Activated T-helper 1 cell treated with Interleukin-2 at 50 U/mL for 16 hours (primary cell): ENCODE measurements around the gene AP4B1.

ENCODE experiments used
- DNase-seq: peaks from one replicate; pipeline ENCODE4 v3.0.0-alpha.2; 2020; ENCODE audit warnings: low read depth

The AP4B1 gene

DNA sequence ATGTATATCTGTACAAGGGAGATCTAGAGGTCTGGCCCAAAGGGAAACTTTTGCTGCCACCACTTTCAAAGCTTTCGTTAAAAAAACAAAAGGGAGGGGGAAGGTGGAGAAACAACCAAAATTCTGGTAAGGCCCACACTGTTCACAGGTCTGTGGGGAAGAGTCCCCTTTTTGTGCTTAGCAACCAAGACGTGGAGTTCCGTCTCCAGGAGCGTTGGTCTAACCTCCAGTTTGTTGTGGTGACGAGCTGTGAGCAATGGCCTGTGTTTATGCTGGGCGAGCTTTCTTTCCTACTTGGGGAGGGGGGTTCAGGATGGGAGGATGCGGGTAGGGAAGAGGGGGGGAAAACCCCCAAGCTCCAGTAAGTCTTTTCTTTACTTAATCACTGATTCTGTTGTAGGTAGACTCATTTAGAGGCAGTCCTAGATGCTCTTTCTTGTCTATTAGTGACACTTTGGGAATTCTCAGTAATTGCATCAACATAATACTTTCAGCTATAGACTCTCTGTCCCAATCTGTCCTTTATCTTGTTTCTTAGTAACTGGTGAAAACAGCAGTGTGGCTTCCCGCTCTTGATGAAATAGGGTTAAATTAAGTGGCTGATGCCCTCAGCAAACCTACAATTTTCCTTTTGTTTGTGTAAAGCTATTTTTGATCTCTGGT, 26.0 kb upstream of the AP4B1 start:
- peak; percentile 50 for DNase-seq

DNA sequence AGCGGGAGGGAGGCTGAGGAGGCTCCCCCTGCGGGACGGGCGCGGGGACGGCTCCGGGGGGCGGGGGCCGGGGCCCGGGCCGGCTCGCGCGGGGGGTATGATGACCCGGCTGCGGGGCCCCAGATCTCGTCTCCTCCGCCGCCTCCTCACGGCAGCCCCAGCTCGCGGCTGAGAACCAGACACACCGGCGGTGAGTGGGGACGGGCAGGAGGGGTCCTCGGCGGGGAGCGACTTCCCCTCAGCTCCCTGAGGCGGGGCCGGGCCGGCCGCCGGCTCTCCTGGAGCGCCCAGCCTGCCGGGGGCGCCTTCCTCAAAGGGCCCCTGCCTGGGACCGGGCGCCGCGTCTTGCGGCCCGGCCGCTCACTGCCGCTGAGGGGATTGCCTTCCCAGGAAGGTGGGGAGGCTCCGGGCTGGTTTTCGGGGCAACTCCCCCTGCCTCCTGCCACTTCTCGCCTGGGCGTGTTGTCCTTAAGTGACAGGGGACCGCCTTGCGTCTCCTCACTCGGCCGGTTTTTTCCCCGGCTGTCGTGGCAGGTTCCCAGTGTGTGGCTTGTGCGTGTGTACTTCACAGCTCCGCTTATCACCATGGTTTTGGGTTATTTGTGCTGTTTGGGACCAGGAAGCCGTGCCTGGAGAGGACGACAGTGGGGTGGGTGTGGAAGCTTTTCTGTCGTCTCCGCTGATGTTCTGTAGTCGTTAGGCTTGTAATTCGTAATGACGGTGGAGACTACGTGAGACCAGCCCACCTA, 25.3 kb upstream of the AP4B1 start:
- peak; percentile 48 for DNase-seq

DNA sequence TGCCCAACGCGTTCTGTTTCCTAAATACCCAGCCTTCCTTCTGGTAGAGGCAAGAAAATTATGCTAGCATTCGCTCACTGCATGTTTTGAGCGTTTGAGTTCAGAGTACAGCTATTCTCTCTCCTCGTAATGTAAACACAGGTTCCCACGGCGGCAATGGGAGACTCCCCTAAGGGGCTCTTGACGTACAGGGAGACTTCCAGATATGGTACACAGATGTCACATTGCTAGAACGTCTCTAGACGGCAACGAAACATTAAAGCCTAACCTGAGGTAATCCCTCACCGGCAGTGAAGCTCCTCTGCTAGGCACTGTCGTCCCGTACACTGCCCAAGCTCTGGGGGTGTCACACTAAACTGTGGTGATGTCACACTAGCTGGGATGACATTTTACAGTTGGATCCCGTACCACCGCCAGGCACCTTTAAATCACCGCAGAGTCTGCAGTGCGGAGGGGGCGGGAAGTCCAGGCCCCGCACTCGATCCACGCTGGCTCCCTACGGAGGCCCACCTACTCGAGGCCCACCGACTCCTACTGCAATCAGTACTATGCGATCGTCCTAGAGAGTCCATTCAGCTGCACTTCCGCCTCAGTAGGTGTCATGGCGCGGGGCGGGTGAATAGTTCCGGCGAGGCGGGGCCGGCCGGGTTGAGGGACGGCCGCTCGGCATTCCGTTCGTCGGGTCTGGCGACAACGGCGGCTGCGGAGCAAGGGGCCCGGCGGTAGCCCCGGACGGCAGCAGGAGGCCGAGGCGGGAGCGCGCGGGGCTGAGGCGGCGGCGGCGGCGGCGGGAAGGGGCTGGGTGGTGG, 24.5 kb upstream of the AP4B1 start, which contains the start of gene HIPK1:
HIPK1 (plus strand) TSS at position 384 of the 809 bp plus-strand sequence.
- DNase-seq: peak; percentile 87

DNA sequence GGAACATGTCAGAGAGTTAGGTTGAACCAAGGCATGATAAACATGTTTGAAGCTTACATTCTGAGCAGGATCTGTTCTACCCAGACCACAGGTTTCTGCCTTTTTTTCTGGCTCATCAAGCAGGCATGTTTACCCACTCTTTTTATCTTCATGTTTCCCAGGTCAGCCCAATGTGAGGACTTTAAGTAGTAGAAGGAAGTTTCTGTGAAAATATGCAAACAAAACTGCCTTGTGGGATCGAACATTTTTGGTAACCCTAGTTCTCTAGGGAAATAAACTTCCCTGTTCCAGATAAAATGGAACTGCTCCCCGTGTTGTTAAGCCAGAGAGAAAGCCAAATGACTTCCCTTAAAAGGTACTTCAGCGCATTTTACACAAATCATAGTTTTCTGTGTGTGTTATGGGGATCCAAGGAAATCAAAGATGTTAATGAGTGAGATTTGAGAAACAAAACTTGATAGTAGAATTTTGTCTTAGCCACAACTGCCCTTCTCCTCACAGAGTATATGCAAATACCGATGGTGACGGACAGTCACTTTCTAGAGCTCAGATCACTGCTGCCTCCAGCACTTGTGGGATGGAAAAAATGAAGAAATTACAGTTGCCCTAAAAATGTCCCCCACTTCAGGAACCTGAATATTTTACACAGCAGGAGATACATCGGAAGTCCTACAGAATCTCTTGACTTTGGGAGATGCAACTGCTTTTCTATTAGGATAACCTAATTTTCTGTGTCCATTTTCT, 23.8 kb upstream of the AP4B1 start:
- DNase-seq: no peak

DNA sequence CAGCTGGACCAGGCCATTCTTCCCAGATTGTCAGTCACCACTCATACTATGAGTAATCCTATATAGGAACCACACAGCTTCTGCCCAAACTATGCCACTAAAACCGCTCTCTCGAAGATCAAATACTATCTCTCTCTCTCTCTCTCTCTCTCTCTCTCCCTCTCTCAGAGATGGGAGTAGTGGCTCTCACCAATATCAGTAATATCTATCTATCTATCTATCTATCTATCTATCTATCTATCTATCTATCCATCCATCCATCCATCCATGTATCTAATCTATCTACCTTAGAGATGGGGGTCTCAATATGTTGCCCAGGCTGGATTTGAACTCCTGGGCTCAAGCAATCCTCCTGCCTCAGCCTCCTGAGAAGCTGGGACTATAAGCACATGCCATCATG, 19.9 kb upstream of the AP4B1 start:
- DNase-seq: no peak

DNA sequence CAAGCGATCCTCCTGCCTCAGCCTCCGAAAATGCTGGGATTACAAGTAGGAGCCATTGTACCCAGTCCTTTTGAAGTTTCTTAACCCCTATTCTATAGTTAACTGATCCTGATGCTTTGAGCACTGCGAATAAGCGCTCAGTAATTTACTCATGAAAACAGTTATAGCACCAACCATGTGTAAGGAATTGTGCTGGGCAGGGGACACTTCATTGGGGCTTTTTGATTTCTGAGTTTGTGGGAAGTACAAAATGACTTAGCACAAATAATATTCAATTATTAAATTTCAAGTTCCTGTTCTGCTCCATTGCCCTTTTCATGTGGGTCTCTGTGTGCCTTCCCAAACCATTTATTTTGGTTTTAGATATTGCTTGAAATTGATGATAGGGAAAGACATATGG, 18.4 kb upstream of the AP4B1 start:
- no peak for DNase-seq

DNA sequence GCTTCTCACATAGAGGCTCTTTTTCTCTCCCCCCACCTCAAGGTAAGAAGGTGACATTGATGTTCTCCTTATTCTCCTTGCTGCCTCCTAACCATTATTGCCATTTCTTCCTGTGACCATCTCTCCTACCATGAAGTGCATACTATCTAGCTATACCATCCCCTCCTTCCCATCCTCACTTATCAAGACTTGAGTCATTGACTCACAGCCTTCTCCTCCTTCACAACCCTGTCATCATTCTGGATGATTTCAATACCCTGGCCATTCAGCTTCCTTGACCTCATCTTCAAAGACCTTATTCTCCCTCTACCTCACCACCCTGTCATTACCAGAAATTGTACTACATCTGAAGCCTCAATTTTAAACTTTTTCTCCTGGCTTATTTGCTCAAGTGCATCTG, 13.6 kb upstream of the AP4B1 start:
- no peak for DNase-seq

DNA sequence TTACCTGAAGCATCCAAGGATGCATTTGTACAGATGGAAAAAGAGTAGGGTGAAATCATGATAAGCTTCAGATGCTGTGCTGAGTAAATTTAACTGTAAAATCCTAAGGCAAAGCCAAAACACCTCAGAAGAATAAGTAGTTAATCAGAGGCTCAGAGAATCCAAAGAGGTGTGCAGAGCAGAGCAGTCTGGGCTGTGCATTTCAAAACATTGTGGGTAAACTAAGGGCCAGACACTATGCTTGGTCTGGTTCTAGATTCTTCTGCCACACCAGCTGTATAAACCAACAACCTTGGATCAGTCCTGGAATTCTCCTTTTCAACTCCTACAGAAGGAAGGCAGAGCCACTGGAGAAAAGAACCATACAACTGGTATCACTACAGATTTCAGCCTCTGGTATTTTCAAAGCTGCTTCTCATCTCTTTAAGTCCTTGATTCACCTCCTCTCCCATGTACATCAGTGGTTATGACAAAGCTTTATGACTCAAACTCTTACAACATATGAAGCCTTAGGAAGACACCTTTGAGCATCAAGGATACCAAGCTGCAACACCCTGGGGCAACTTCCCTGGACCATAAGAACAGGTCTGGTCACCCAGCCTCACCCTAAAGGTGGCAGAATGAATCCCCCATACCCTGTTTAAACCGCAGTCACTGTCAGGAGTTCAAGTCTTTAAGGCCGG, 12.9 kb upstream of the AP4B1 start:
- no peak for DNase-seq

DNA sequence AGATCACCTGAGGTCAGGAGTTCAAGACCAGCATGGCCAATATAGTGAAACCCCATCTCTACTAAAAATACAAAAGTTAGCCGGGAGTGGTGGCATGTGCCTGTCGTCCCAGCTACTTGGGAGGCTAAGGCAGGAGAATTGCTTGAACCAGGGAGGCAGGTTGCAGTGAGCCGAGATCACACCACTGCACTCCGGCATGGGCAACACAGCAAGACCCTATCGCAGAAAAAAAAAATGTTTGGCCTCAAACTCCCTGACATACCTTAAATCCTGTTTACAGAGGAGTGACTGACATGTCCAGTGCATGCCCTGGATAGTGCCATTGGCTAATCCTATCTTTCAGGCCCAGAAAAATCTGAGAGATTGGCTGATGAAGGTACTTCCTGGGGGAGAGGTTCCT, 12.4 kb upstream of the AP4B1 start:
- no peak for DNase-seq

DNA sequence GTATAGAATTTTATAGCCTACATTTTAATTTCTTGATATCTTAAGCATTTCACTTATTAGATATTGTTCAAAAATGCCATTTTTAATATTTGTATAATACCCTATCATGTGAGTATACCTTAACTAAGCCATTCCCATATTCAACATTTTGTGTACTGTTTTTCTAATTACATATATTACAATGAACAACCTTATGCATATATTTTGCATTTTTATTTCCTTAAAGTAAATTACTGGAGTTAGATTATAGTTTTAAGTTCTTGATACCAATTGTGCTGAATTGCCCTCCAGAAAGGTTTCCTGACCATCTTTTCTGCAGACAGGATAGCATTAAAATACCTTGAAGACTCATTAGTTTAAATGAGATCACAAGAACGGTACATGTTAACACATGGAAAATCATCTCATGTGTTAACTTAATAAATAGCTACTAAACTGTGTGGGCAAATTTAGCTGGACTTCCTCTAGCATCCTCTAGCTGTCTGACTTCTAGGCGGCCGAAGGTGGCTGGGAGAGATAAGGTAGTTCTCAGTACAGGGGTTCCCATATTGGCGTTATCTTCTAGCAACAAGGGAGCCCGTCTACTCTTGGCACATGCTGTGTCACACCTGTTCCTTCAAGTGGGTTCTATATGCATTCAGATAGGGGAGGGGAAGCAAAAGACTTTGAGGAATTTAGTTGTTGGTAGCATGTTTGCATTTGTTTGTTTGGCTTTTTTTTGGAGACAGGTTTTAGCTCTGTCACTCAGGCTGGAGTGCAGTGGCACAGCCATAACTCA, 9.5 kb upstream of the AP4B1 start:
- no peak for DNase-seq

- DNase-seq: no peak
Observed at GRCh38 chr1:113913312-113913668, 8.7 kb upstream of the AP4B1 start.

DNA sequence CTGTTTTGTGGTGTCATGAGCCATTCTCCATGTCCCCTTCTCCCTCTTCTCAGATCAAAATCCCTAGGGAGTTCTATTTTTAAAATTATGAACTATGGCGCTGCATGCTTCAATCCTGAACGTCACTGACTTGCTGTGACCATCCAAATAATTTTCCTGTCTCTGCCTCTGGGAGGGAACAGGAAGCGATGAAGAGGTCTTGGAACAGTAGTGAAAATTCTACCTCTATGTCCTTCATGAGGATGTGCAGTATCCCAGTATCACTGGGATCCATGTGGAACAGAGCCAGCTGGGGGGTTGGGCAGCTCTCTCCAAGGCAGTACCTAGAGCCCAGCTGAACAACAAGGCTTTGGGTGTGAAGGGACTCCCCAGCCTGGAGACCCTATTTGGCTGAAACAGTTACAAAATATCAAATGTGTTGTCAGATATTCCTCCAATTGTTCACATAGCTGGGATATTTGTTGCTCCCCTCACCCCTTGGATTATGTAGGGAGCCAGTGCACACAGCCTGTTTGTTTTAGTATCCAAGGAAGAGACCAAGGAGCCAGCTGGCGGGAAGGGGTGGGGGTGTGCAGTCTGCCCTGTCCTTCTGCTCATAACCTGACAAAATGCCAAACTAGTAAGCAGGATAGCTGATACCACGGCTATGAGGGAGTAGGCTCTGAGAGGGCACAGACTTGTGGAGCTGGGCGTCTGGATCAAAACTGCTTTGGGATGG, 8.2 kb upstream of the AP4B1 start:
- no peak for DNase-seq

DNA sequence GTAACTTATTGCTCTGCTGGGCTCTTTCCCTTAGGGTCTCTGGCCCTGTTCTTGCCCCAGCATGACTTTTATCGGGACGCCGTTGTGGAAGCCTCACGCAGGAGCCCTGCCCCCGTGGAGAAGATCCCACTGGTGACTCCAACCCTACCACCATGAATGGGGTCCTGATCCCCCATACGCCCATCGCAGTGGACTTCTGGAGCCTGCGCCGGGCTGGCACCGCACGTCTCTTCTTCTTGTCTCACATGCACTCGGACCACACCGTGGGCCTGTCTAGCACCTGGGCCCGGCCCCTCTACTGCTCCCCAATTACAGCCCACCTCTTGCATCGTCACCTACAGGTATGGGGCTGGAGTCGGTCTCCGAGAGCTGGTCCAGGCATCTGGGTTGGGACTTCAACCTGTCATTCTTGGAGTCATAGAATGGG, 849 bp upstream of the AP4B1 start:
- peak; percentile 10 for DNase-seq

DNA sequence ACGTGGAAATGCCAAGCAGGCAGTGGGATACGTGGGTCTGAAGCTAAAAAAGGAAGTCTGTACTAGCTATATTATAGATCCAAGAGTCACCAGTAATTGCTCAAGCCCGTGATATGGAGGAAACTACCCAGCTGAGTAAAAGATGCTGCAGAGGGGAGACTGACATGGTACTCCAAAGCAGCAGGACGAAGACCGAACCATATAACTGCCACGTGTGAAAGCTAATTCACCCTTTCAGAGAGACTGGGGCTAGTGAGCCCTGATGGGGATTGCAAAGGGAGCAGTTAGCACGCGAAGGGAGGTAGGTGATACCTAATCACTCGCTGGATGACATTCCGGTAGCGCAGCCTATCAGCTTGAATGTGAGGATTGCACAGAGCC, 316 bp downstream of the AP4B1 start:
- DNase-seq: no peak

- DNase-seq: no peak
Observed at GRCh38 chr1:113903501-113904292, 902 bp downstream of the AP4B1 start.

GRCh38 chr1:113901191-113901590, 3.4 kb downstream of the AP4B1 start:
- DNase-seq: no peak

- DNase-seq: no peak
Observed at GRCh38 chr1:113899111-113899510, 5.5 kb downstream of the AP4B1 start.

DNA sequence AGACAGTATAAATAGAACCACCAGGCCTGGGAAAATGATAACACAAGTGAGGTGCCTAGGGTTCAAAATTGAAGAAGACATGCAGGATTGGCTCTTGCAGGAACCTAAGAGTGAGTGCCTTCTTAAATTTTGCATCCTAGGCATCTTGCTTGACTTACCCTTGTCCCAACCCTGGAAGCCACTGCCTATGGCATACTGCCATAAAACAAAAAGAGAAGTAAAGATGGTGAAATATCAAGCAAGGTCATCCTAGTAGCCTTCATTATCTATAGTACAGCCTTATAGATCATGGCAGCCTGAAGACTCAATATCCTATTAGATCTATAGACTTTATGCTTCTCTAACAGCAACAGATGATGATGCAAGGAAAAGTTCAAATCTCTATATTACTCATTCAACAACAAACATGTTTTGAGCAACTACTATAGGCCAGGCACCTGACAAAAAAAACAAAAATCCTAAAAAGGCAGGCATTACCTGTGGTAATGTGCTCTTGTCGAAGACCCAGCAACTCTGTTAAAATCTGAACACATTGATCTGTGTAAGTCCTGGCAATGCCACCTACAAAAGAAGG, 6.3 kb downstream of the AP4B1 start:
- DNase-seq: no peak

DNA sequence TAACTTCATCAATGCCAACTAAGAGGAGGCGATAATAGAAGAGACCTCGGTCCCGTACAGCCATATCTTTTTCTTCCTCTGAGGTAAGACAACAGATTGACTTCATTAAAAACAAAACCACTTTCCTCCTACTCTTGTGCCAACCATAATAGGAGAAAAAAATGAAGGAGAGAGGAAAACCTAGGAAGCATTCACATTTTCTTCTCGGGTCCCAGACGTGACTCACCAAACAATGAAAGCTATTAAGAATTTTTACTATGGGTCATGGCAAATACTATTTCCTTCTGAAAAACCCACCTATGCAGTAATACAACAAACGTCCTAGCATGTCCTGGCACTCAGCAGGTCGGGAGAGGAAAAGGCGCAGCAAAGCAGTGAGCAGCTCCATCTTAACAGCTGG, 8.6 kb downstream of the AP4B1 start:
- no peak for DNase-seq
